Large intestine (tissue), 12 donors: ENCODE data around the gene GNG8. TPM values are rescaled to one million over a fixed set of nuclear protein-coding genes. Genes with fewer than 3 reads are reported as not detected.

ENCODE experiments used
- DNase-seq, 2 donors: peaks; one replicate each; pipeline versions ENCODE4 v3.0.0 to v3.0.0-alpha.2; 2013
- H3K27ac ChIP-seq: one replicate; pipeline ENCODE4 v1.5.1; 2013; ENCODE audit warnings: low read length
- H3K27me3 ChIP-seq: 2 replicates; pipeline ENCODE4 v1.6.1; 2013; ENCODE audit warnings: low read length; ENCODE audit not compliant: control insufficient read depth, insufficient read depth
- H3K36me3 ChIP-seq: 2 replicates; pipeline ENCODE4 v1.6.1; 2013; ENCODE audit warnings: low read length; ENCODE audit not compliant: control insufficient read depth, insufficient read depth
- H3K4me1 ChIP-seq: one replicate; pipeline ENCODE4 v1.6.1; 2013; ENCODE audit warnings: low read length; ENCODE audit not compliant: control insufficient read depth, insufficient read depth
- H3K4me3 ChIP-seq: one replicate; pipeline ENCODE4 v1.5.1; 2013; ENCODE audit warnings: low read length
- H3K9me3 ChIP-seq: one replicate; pipeline ENCODE4 v1.6.1; 2013; ENCODE audit warnings: mild to moderate bottlenecking, low read depth, low read length, moderate library complexity; ENCODE audit not compliant: control insufficient read depth
- WGBS: methylation state at CpG from one replicate; pipeline ENCODE4 v1.1.5; 2013; ENCODE audit warnings: low lambda C conversion rate; ENCODE audit not compliant: insufficient coverage; 5-methylcytosine and 5-hydroxymethylcytosine counted together
- long read RNA-seq, 11 donors: transcript quantifications; one replicate each; lab custom pipeline, GENCODE V29; 2026
- polyA plus RNA-seq: library from polyadenylated mRNA; unstranded; fragments of 120-200 nt; gene quantifications from one replicate; pipeline ENCODE4 v1.2.1, GENCODE V29; 2013

The GNG8 gene
- 4.6 TPM for polyA plus RNA-seq
- long read RNA-seq, donor 1, result 0 reads
- long read RNA-seq, donor 2, partial matches to known transcripts, result 0 of 1 reads
- long read RNA-seq, donor 2, other reads (novel, unspliced or antisense), result 0 of 1 reads
- long read RNA-seq, donor 3, result 0 reads
- long read RNA-seq, donor 4, result 0 reads
- long read RNA-seq, donor 5, partial matches to known transcripts, result 0 of 3 reads
- long read RNA-seq, donor 5, other reads (novel, unspliced or antisense), result 0 of 3 reads
- long read RNA-seq, donor 6, partial matches to known transcripts, result 0 of 2 reads
- long read RNA-seq, donor 6, other reads (novel, unspliced or antisense), result 0 of 2 reads
- long read RNA-seq, donor 7, partial matches to known transcripts, result 0 of 3 reads
- long read RNA-seq, donor 7, other reads (novel, unspliced or antisense), result 0 of 3 reads
- long read RNA-seq, donor 8, partial matches to known transcripts, result 0 of 1 reads
- long read RNA-seq, donor 8, other reads (novel, unspliced or antisense), result 0 of 1 reads
- long read RNA-seq, donor 9, partial matches to known transcripts, result 0 of 1 reads
- long read RNA-seq, donor 9, other reads (novel, unspliced or antisense), result 0 of 1 reads
- long read RNA-seq, donor 10, result 0 reads
- long read RNA-seq, donor 11, partial matches to known transcripts, result 0 of 2 reads
- long read RNA-seq, donor 11, other reads (novel, unspliced or antisense), result 0 of 2 reads

DNA sequence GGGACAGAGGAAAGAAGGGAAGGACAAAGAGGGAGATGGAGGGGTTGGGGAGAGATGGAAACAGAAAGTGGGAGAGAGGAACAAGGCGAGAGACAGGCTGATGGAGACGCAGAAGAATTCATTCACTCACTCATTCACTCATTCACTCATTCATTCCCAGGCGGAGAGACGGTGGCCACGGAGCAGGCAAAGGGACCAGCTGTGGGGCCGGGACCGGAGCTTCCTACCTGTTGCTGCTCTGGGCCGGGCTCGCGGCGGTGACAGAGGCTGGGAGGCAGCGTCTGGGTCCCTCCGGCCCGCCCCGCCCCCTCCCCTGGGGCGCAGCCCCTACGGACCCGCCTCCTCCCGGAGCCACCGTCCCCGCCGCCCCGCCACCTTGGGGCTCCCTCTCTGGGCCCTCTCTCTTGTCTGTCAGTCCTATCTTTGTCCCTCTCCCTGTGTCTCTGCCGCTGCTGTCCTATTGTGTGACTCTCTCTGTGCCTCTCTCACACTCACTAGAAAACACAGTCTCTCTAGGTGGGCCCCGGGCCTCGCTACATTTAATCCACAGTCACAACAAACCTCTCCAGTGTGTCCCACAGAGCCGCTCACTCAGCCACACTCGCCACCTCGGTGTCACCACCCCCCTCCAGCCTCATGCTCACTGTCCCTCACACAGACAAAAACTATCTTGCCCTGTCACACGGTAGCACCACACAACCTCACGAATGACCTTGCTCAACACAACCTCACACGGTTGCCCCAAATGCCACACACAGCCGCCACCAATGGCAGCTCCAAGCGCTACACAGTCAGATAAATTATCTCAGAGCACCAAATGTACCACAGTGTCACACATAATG lies at the start of gene GNG8:
Gene GNG8 (minus strand): TSS at position 283 of the 842 bp plus-strand sequence. CDS start 1,520 bp downstream, outside the sequence.
- Histone ChIP-seq H3K4me1 (peaks cover 35% of the 10 kb centered on the region), H3K27ac (no peak within 1 kb of the TSS), H3K4me3 (no peak within 1 kb of the TSS), H3K9me3 (peaks cover 7% of the 10 kb centered on the region), H3K36me3 (no peaks in the 10 kb centered on the region), H3K27me3 (peaks cover 80% of the 10 kb centered on the region)
- WGBS, result no CpG with 5 or more reads among the region's 34 CpGs
- no peak for DNase-seq

GRCh38 chr19:46685189-46685588 lies 49.2 kb upstream of the GNG8 start:
- Histone ChIP-seq H3K4me1 (no peaks in the 10 kb centered on the region), H3K27me3 (no peaks in the 10 kb centered on the region), H3K36me3 (peaks cover 60% of the 10 kb centered on the region), H3K4me3 (no peak overlapping the region), H3K27ac (no peak overlapping the region), H3K9me3 (no peaks in the 10 kb centered on the region)
- WGBS, result no CpG with 5 or more reads among the region's 3 CpGs
- DNase-seq, result no peak

- Histone ChIP-seq H3K4me3 (no peak overlapping the region), H3K27me3 (no peaks in the 10 kb centered on the region), H3K36me3 (peaks cover 72% of the 10 kb centered on the region), H3K9me3 (peaks cover 2% of the 10 kb centered on the region), H3K4me1 (no peaks in the 10 kb centered on the region), H3K27ac (no peak overlapping the region)
- no CpG with 5 or more reads among the region's 26 CpGs for WGBS
- DNase-seq, result no peak
These were observed 42.2 kb upstream of the GNG8 start for GRCh38 chr19:46678110-46678732.

- peak in 1 of 2 donors; percentile 31 for DNase-seq
- Histone ChIP-seq H3K4me1 (no peaks in the 10 kb centered on the region), H3K36me3 (peaks cover 58% of the 10 kb centered on the region)
These were observed 38.6 kb upstream of the GNG8 start for GRCh38 chr19:46674416-46675178.

DNA sequence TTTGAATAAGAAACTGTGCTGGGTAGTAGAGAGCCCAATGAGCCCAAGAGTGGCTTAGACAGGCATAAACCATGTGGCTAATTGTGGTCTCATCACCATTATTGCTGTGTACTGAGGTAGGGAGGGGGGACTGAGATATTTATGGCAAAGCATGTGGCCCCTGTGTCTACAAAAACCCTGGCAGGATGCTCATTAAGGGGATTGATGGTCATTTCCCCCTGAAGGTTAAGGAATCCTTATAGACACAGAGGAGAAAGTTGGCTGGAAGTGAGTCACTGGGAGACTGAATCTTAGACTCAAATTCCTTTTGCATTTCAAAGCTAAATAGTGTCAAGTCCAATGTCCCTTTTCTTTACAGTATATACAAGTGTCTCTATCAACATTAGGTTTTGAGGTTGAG lies 34.8 kb upstream of the GNG8 start:
- Histone ChIP-seq H3K27ac (no peak overlapping the region), H3K9me3 (no peaks in the 10 kb centered on the region), H3K4me3 (no peak overlapping the region), H3K27me3 (no peaks in the 10 kb centered on the region), H3K4me1 (no peaks in the 10 kb centered on the region), H3K36me3 (peaks cover 26% of the 10 kb centered on the region)
- DNase-seq, result no peak

More at GRCh38 chr19:46674416-46675178, 38.6 kb upstream of the GNG8 start:
- Histone ChIP-seq H3K9me3 (peaks cover 2% of the 10 kb centered on the region), H3K27ac (no peak overlapping the region), H3K27me3 (no peaks in the 10 kb centered on the region), H3K4me3 (no peak overlapping the region)
- WGBS, result no CpG with 5 or more reads among the region's 21 CpGs

GRCh38 chr19:46668662-46669061 lies 32.7 kb upstream of the GNG8 start:
- DNase-seq, result no peak
- no peaks in the 10 kb centered on the region for H3K9me3 ChIP-seq
- no peak overlapping the region for H3K4me3 ChIP-seq
- H3K4me1 ChIP-seq, result no peaks in the 10 kb centered on the region
- H3K27ac ChIP-seq, result no peak overlapping the region
- H3K36me3 ChIP-seq, result peaks cover 9% of the 10 kb centered on the region
- no peaks in the 10 kb centered on the region for H3K27me3 ChIP-seq
- no CpG with 5 or more reads among the region's 3 CpGs for WGBS

GRCh38 chr19:46665072-46665471 lies 29.1 kb upstream of the GNG8 start:
- peaks cover 6% of the 10 kb centered on the region for H3K27me3 ChIP-seq

GRCh38 chr19:46661735-46662592 lies 26.0 kb upstream of the GNG8 start:
- H3K36me3 ChIP-seq, result no peaks in the 10 kb centered on the region
- peaks cover 14% of the 10 kb centered on the region for H3K4me1 ChIP-seq
- peaks cover 4% of the 10 kb centered on the region for H3K9me3 ChIP-seq
- peak overlapping the region; percentile 39 for H3K4me3 ChIP-seq
- DNase-seq, result peak; percentile 77 to 82
- peak overlapping the region; percentile 67 for H3K27ac ChIP-seq
- peaks cover 32% of the 10 kb centered on the region for H3K27me3 ChIP-seq
- no CpG with 5 or more reads among the region's 19 CpGs for WGBS

More at GRCh38 chr19:46665072-46665471, 29.1 kb upstream of the GNG8 start:
- no peak overlapping the region for H3K4me3 ChIP-seq
- 100% methylated on average over 2 of the region's 8 CpGs for WGBS
- no peak for DNase-seq
- H3K36me3 ChIP-seq, result no peaks in the 10 kb centered on the region
- peaks cover 11% of the 10 kb centered on the region for H3K4me1 ChIP-seq
- peaks cover 4% of the 10 kb centered on the region for H3K9me3 ChIP-seq
- no peak overlapping the region for H3K27ac ChIP-seq
